H9 (cell line): Measurements from ENCODE around the gene ZP3. TPM values are rescaled to one million over a fixed set of nuclear protein-coding genes. Genes with fewer than 3 reads are reported as not detected.
"Not testable (repeated sequence)": the region's sequence is repeated elsewhere in the genome, so short reads cannot be mapped to it uniquely, and the experiment has no call there.

Source experiments
- DNase-seq: peaks from one replicate; pipeline ENCODE4 v3.0.0-alpha.2; 2017
- H2AFZ ChIP-seq: one replicate; pipeline ENCODE4 v1.6.1; 2013; ENCODE audit warnings: mild to moderate bottlenecking, low read length, control low read depth, moderate library complexity
- H2AK5ac ChIP-seq: 2 replicates; pipeline ENCODE4 v1.6.1; 2013; ENCODE audit warnings: low read length, control low read depth, mixed read lengths; ENCODE audit not compliant: insufficient read length
- H2BK120ac ChIP-seq: one replicate; pipeline ENCODE4 v1.6.1; 2013; ENCODE audit warnings: low read depth, mild to moderate bottlenecking, low read length, control low read depth, inconsistent platforms; ENCODE audit not compliant: poor library complexity, severe bottlenecking
- H2BK12ac ChIP-seq: 2 replicates; pipeline ENCODE4 v1.6.1; 2013; ENCODE audit warnings: low read length, control low read depth, mixed read lengths, low read depth; ENCODE audit not compliant: insufficient read length
- H2BK15ac ChIP-seq: 2 replicates; pipeline ENCODE4 v1.6.1; 2013; ENCODE audit warnings: low read depth, low read length, control low read depth
- H2BK20ac ChIP-seq: one replicate; pipeline ENCODE4 v1.6.1; 2013; ENCODE audit warnings: low read depth, mild to moderate bottlenecking, low read length, control low read depth, inconsistent platforms; ENCODE audit not compliant: poor library complexity, severe bottlenecking
- H2BK5ac ChIP-seq: 2 replicates; pipeline ENCODE4 v1.6.1; 2013; ENCODE audit warnings: low read length, control low read depth, mixed read lengths; ENCODE audit not compliant: insufficient read length
- H3K14ac ChIP-seq: 2 replicates; pipeline ENCODE4 v1.6.1; 2013; ENCODE audit warnings: low read length, control low read depth; ENCODE audit not compliant: insufficient read depth
- H3K18ac ChIP-seq: 2 replicates; pipeline ENCODE4 v1.6.1; 2013; ENCODE audit warnings: low read depth, mild to moderate bottlenecking, mixed read lengths, low read length, control low read depth; ENCODE audit not compliant: insufficient read length
- H3K23ac ChIP-seq: 2 replicates; pipeline ENCODE4 v1.6.1; 2013; ENCODE audit warnings: low read length, control low read depth, mixed read lengths, low read depth; ENCODE audit not compliant: insufficient read length
- H3K23me2 ChIP-seq: 2 replicates; pipeline ENCODE4 v1.6.1; 2013; ENCODE audit warnings: low read depth, mild to moderate bottlenecking, mixed read lengths, low read length, control low read depth; ENCODE audit not compliant: insufficient read length, poor library complexity, severe bottlenecking
- H3K27ac ChIP-seq: 2 replicates; pipeline ENCODE4 v1.5.1; 2013; ENCODE audit warnings: low read length, control low read depth, mixed read lengths, low read depth; ENCODE audit not compliant: insufficient read length
- H3K27me3 ChIP-seq: 2 replicates; pipeline ENCODE4 v1.6.1; 2013; ENCODE audit warnings: low read length, control low read depth, inconsistent platforms; ENCODE audit not compliant: insufficient read depth
- H3K4ac ChIP-seq: 2 replicates; pipeline ENCODE4 v1.6.1; 2013; ENCODE audit warnings: low read depth, mild to moderate bottlenecking, control low read depth, inconsistent platforms, low read length, moderate library complexity
- H3K4me1 ChIP-seq: 2 replicates; pipeline ENCODE4 v1.6.1; 2013; ENCODE audit warnings: low read length, control low read depth, inconsistent platforms; ENCODE audit not compliant: insufficient read depth
- H3K4me2 ChIP-seq: 2 replicates; pipeline ENCODE4 v1.6.1; 2013; ENCODE audit warnings: low read length, control low read depth, mixed read lengths; ENCODE audit not compliant: insufficient read length, insufficient read depth
- H3K56ac ChIP-seq: 2 replicates; pipeline ENCODE4 v1.6.1; 2013; ENCODE audit warnings: low read depth, mild to moderate bottlenecking, mixed read lengths, low read length, control low read depth; ENCODE audit not compliant: insufficient read length
- H3K79me1 ChIP-seq: 2 replicates; pipeline ENCODE4 v1.6.1; 2013; ENCODE audit warnings: low read depth, mild to moderate bottlenecking, moderate library complexity, low read length, control low read depth, inconsistent platforms; ENCODE audit not compliant: insufficient read depth, poor library complexity, severe bottlenecking
- H3K79me2 ChIP-seq: 2 replicates; pipeline ENCODE4 v1.6.1; 2013; ENCODE audit warnings: low read length, control low read depth, inconsistent platforms; ENCODE audit not compliant: insufficient read depth
- H3K9ac ChIP-seq: 2 replicates; pipeline ENCODE4 v1.6.1; 2013; ENCODE audit warnings: low read length, control low read depth, mixed read lengths; ENCODE audit not compliant: insufficient read length; ENCODE audit errors: extremely low read depth
- H3K9me3 ChIP-seq: one replicate; pipeline ENCODE4 v1.6.1; 2013; ENCODE audit warnings: low read depth, low read length, inconsistent platforms; ENCODE audit not compliant: control insufficient read depth
- H3T11ph ChIP-seq: one replicate; pipeline ENCODE4 v1.6.1; 2013; ENCODE audit warnings: mild to moderate bottlenecking, low read length, control low read depth, inconsistent platforms
- H4K20me1 ChIP-seq: one replicate; pipeline ENCODE4 v1.6.1; 2013; ENCODE audit not compliant: control insufficient read depth, insufficient read length, insufficient read depth
- H4K5ac ChIP-seq: 2 replicates; pipeline ENCODE4 v1.6.1; 2013; ENCODE audit warnings: low read depth, mild to moderate bottlenecking, mixed read lengths, low read length, control low read depth; ENCODE audit not compliant: insufficient read length
- H4K8ac ChIP-seq: replicated peaks from 2 replicates; pipeline ENCODE4 v1.6.1; 2013; ENCODE audit warnings: low read length, control low read depth, mixed read lengths, low read depth; ENCODE audit not compliant: insufficient read length
- H4K91ac ChIP-seq: 2 replicates; pipeline ENCODE4 v1.6.1; 2013; ENCODE audit warnings: low read depth, mild to moderate bottlenecking, moderate library complexity, mixed read lengths, low read length, control low read depth; ENCODE audit not compliant: insufficient read length
- H3K27ac Mint-ChIP-seq, 3 experiments: 2 replicates in 2 of 3; 3 replicates in 1 of 3; pipeline ENCODE4 v1.8.0; 2020 to 2021; ENCODE audit warnings: mixed read lengths in 3 of 3, mild to moderate bottlenecking in 1 of 3, moderate library complexity in 1 of 3
- H3K27me3 Mint-ChIP-seq: 2 replicates; pipeline ENCODE4 v1.8.0; 2021; ENCODE audit warnings: low read depth, mild to moderate bottlenecking, moderate library complexity, mixed read lengths
- H3K36me3 Mint-ChIP-seq, 3 experiments: 2 replicates in 2 of 3; 3 replicates in 1 of 3; pipeline ENCODE4 v1.8.0; 2020 to 2021; ENCODE audit warnings: low read depth in 3 of 3, mixed read lengths in 3 of 3; ENCODE audit not compliant: insufficient read depth in 1 of 3
- H3K4me1 Mint-ChIP-seq, 2 experiments: 2 replicates each; pipeline ENCODE4 v1.8.0; 2020; ENCODE audit warnings: mixed read lengths in 2 of 2
- H3K4me3 Mint-ChIP-seq, 2 experiments: 2 replicates in 1 of 2; 3 replicates in 1 of 2; pipeline ENCODE4 v1.8.0; 2020 to 2021; ENCODE audit warnings: mild to moderate bottlenecking in 2 of 2, mixed read lengths in 2 of 2, moderate library complexity in 1 of 2
- H3K9me3 Mint-ChIP-seq, 2 experiments: 2 replicates in 1 of 2; 3 replicates in 1 of 2; pipeline ENCODE4 v1.8.0; 2020; ENCODE audit warnings: mild to moderate bottlenecking in 2 of 2, mixed read lengths in 2 of 2, moderate library complexity in 1 of 2
- WGBS: extraction: QIAGEN DNeasy Blood & Tissue Kit; methylation state at CpG from one replicate; pipeline ENCODE4 v1.1.7; 2013; ENCODE audit warnings: missing lambda C conversion rate, low lambda C conversion rate, mixed read lengths; ENCODE audit not compliant: insufficient read length; ENCODE audit errors: extremely low coverage; 5-methylcytosine and 5-hydroxymethylcytosine counted together
- total RNA-seq: library from RNA; stranded (reverse); gene quantifications from 2 replicates; pipeline ENCODE4 v1.2.1, GENCODE V29; 2021

Gene ZP3
- total RNA-seq, 1 experiment from 2014 or later = 1.3 TPM

DNA sequence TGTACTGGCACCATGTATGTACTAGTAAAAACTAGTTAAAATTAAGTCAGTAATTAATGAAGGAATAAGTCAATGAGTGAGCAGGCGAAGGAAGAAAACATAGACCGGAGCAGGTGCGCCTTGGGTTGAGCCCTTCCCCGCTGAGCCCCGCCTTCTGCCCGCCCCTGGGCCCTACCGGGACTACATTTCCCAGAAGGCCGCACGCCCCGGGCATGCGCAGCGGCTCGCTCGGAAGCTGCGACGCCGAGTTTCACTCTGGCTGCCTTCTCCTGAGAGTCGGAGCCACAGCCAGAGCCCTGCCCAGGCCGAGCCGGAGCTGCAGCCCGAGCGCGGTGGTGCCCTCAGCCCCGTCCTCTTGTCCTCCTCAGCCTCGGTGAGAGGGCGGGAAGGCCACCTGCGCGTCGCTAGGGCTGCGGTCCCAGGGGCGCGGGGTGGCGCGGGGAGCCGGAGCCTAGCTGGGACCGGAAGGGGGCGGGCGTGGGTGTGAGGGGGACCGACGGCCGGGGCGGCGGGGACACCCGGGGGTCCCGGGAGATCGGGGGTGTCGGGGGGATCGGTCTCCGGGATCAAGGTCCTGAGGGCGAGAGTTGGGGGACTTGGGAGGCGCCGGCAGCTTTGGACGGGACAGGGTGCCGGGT is 36.8 kb downstream of the ZP3 start, which contains the start of gene DTX2:
TSS of gene DTX2 (plus strand) at position 246 of the 638 bp plus-strand sequence. CDS start 18,801 bp downstream, outside the sequence.
- DNase-seq = not testable (repeated sequence)

DNA sequence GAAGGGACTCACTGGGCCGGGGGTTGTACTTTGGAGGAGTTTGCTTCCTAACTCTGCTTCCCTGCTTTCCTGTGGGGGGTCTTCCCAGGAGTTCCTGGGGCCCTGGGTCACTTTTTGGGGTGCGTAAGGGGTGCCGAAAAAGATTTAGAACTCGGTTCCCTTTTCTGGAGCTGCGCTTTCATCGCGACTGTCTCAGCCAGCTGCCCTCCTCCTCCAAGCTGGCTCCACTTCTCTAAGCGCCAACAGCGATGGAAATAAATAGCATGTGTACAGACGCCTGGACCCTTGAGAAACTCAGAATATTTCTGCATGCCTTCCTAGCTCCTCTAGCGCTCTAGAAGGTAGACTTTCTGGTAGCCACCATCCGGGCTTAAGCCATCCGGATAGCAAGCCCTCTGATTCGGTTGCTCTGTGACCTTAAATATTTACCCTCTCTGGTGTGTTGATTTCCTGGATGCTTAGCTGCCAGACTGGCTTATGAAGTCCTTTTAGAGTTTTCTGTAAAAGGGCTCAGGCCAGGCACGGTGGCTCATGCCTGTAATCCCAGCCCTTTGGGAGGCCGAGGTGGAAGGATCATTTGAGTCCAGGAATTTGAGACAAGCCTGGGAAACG is 37.6 kb downstream of the ZP3 start:
- not testable (repeated sequence) for H3K79me2 ChIP-seq, H3K23me2 ChIP-seq, H3K9me3 ChIP-seq, H3T11ph ChIP-seq, H2BK20ac ChIP-seq, H3K4me2 ChIP-seq, H4K8ac ChIP-seq, H3K36me3 Mint-ChIP-seq, H2AFZ ChIP-seq, H3K9ac ChIP-seq, H3K4me1 ChIP-seq, H2BK120ac ChIP-seq, H3K27ac Mint-ChIP-seq, H3K4ac ChIP-seq, H4K91ac ChIP-seq, H3K18ac ChIP-seq, H3K79me1 ChIP-seq, H3K9me3 Mint-ChIP-seq, H4K5ac ChIP-seq, H3K56ac ChIP-seq, H3K4me1 Mint-ChIP-seq, H3K14ac ChIP-seq, H3K27ac ChIP-seq, H2BK15ac ChIP-seq, H2BK12ac ChIP-seq, H2BK5ac ChIP-seq, H3K23ac ChIP-seq, H2AK5ac ChIP-seq, H4K20me1 ChIP-seq, H3K27me3 Mint-ChIP-seq, DNase-seq, H3K27me3 ChIP-seq, H3K4me3 Mint-ChIP-seq
- WGBS = no CpG with 5 or more reads among the region's 17 CpGs

More for the DNA sequence above, 36.8 kb downstream of the ZP3 start, which contains the start of gene DTX2:
- H2AFZ ChIP-seq, H3K4me1 ChIP-seq, H3K23ac ChIP-seq, H3K23me2 ChIP-seq, H3K36me3 Mint-ChIP-seq, H4K8ac ChIP-seq, H3K79me2 ChIP-seq, H3K9ac ChIP-seq, H3K27me3 ChIP-seq, H3K4ac ChIP-seq, H4K20me1 ChIP-seq, H3K56ac ChIP-seq, H3K14ac ChIP-seq, H4K91ac ChIP-seq, H2BK20ac ChIP-seq, H3K4me1 Mint-ChIP-seq, H2BK120ac ChIP-seq, H3K4me2 ChIP-seq, H3K79me1 ChIP-seq, H2BK15ac ChIP-seq, H3K27ac ChIP-seq, H3K27me3 Mint-ChIP-seq, H2BK5ac ChIP-seq, H3K9me3 Mint-ChIP-seq, H4K5ac ChIP-seq, H2AK5ac ChIP-seq, H3K9me3 ChIP-seq, H2BK12ac ChIP-seq, H3K27ac Mint-ChIP-seq, H3K18ac ChIP-seq, H3T11ph ChIP-seq: not testable (repeated sequence)
- no CpG with 5 or more reads among the region's 54 CpGs for WGBS
- H3K4me3 Mint-ChIP-seq = peak within 1 kb of the TSS; percentile 55 to 70; a peak in 3 of 5 replicates
